DOHH2 (cell line): ENCODE results near the gene R3HDM2.
A peak's percentile ranks its signal among the peaks of the same experiment; 100 is the strongest.
"Not testable (repeated sequence)": the region's sequence is repeated elsewhere in the genome, so short reads cannot be mapped to it uniquely, and the experiment has no call there.

ENCODE experiments used
- H3F3A ChIP-seq: fragments of 200-600 bp; sonication (generic), shearing (Covaris generic); 2 replicates; pipeline ENCODE4 v1.6.0; 2016; ENCODE audit warnings: antibody characterized with exemption, mild to moderate bottlenecking; ENCODE audit not compliant: control insufficient read depth, insufficient read depth
- H3K27ac ChIP-seq: fragments of 200-600 bp; sonication (generic); 2 replicates; pipeline ENCODE4 v1.5.1; 2014; ENCODE audit warnings: low read depth, mild to moderate bottlenecking, low read length, moderate library complexity
- H3K27me3 ChIP-seq: fragments of 200-600 bp; sonication (generic); 2 replicates; pipeline ENCODE4 v1.6.1; 2014; ENCODE audit warnings: mild to moderate bottlenecking, low read length, mixed read lengths; ENCODE audit not compliant: control insufficient read depth
- H3K36me3 ChIP-seq: fragments of 200-600 bp; sonication (generic); 2 replicates; pipeline ENCODE4 v1.6.1; 2014; ENCODE audit warnings: mild to moderate bottlenecking, low read length, moderate library complexity, mixed read lengths; ENCODE audit not compliant: control insufficient read depth
- H3K4me1 ChIP-seq: fragments of 200-600 bp; sonication (generic); 2 replicates; pipeline ENCODE4 v1.6.1; 2014; ENCODE audit warnings: mild to moderate bottlenecking, low read length, mixed read lengths; ENCODE audit not compliant: control insufficient read depth
- H3K4me2 ChIP-seq: fragments of 200-600 bp; sonication (generic); 2 replicates; pipeline ENCODE4 v1.6.0; 2014; ENCODE audit warnings: mild to moderate bottlenecking, low read length, moderate library complexity
- H3K4me3 ChIP-seq: fragments of 200-600 bp; sonication (generic); 2 replicates; pipeline ENCODE4 v1.5.1; 2014; ENCODE audit warnings: mild to moderate bottlenecking, low read length, mixed read lengths
- H3K79me2 ChIP-seq: fragments of 200-600 bp; sonication (generic); 2 replicates; pipeline ENCODE4 v1.6.1; 2014; ENCODE audit warnings: mild to moderate bottlenecking, low read length, mixed read lengths; ENCODE audit not compliant: control insufficient read depth
- H3K9me2 ChIP-seq: fragments of 200-600 bp; sonication (generic); replicated peaks from 2 replicates; pipeline ENCODE4 v1.6.1; 2014; ENCODE audit warnings: mild to moderate bottlenecking, low read length, mixed read lengths; ENCODE audit not compliant: control insufficient read depth
- H3K9me3 ChIP-seq: fragments of 200-600 bp; sonication (generic); 2 replicates; pipeline ENCODE4 v1.6.1; 2014; ENCODE audit warnings: antibody characterized with exemption, low read length, mixed read lengths; ENCODE audit not compliant: control insufficient read depth, insufficient read depth
- H4K20me1 ChIP-seq: fragments of 200-600 bp; sonication (generic); 2 replicates; pipeline ENCODE4 v1.6.0; 2014; ENCODE audit warnings: low read depth, mild to moderate bottlenecking, antibody characterized with exemption, low read length, moderate library complexity; ENCODE audit not compliant: control insufficient read depth, insufficient read depth
- EZH2phosphoT487 ChIP-seq: fragments of 200-600 bp; sonication (generic); IDR thresholded peaks from 2 replicates; pipeline ENCODE4 v1.6.1; 2017; ENCODE audit warnings: borderline replicate concordance, mild to moderate bottlenecking, antibody characterized with exemption, low read length, moderate library complexity, mixed read lengths
- TF ChIP-seq, protein P1 (sequence below): fragments of 200-600 bp; sonication (generic); IDR thresholded peaks from one replicate; pipeline ENCODE4 v1.5.1; 2014; ENCODE audit warnings: antibody characterized with exemption, mild to moderate bottlenecking, low read depth, low read length; ENCODE audit not compliant: poor library complexity, severe bottlenecking

R3HDM2 gene

DNA sequence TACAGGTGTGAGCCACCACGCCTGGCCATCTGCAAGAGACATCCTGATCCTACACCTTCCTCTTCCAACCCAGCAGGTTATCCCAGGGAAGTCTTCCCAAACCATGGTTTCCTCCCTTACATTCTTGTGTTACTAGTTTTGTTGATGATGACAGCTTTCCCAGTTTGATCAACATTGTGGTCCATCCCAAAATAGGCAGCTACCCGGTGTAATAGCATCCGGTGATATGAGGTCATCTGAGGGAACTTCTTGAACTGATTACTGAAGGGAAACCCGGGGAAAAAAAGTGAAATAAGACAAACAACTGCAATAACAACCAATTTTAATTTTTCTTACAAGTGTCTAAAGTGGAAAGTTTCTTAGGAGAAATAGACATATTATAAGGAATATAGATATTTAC, 134.6 kb downstream of the R3HDM2 start:
- Histone ChIP-seq H3K4me3 (no peak overlapping the region), H4K20me1 (no peaks in the 10 kb centered on the region), H3F3A (no peaks in the 10 kb centered on the region), H3K27ac (no peak overlapping the region), H3K9me2 (no peaks in the 10 kb centered on the region), H3K79me2 (no peaks in the 10 kb centered on the region), H3K4me2 (no peak overlapping the region), H3K4me1 (no peaks in the 10 kb centered on the region), H3K36me3 (peaks cover 46% of the 10 kb centered on the region), H3K9me3 (no peaks in the 10 kb centered on the region), H3K27me3 (no peaks in the 10 kb centered on the region)
- no peak for TF ChIP-seq EZH2phosphoT487
- TF ChIP-seq, protein P1, sequence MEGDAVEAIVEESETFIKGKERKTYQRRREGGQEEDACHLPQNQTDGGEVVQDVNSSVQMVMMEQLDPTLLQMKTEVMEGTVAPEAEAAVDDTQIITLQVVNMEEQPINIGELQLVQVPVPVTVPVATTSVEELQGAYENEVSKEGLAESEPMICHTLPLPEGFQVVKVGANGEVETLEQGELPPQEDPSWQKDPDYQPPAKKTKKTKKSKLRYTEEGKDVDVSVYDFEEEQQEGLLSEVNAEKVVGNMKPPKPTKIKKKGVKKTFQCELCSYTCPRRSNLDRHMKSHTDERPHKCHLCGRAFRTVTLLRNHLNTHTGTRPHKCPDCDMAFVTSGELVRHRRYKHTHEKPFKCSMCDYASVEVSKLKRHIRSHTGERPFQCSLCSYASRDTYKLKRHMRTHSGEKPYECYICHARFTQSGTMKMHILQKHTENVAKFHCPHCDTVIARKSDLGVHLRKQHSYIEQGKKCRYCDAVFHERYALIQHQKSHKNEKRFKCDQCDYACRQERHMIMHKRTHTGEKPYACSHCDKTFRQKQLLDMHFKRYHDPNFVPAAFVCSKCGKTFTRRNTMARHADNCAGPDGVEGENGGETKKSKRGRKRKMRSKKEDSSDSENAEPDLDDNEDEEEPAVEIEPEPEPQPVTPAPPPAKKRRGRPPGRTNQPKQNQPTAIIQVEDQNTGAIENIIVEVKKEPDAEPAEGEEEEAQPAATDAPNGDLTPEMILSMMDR = no peak

DNA sequence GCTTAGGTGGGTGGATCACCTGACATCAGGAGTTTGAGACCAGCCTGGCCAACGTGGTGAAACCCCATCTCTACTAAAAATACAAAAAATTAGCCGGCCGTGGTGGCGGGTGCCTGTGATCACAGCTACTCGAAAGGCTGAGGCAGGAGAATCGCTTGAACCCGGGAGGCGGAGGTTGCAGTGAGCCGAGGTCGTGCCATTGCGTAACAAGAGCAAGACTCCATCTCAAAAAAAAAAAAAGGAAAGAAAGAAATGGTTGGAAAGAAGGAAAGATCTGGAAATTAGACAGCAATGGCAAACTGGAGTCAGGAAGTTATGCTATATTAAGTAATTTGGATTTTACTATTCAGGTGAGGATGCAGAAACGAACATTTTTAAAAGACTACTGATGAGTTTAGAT, 148.8 kb downstream of the R3HDM2 start:
- H3K9me2 ChIP-seq, H4K20me1 ChIP-seq, H3K27ac ChIP-seq, H3K27me3 ChIP-seq, H3K4me3 ChIP-seq, H3K79me2 ChIP-seq, H3K9me3 ChIP-seq, H3F3A ChIP-seq, H3K4me2 ChIP-seq: not testable (repeated sequence)
- Histone ChIP-seq H3K4me1 (peaks cover 26% of the 10 kb centered on the region), H3K36me3 (peaks cover 41% of the 10 kb centered on the region)

- peaks cover 3% of the 10 kb centered on the region; the same call in 1 of the 2 replicates for H3F3A ChIP-seq
- no peaks in the 10 kb centered on the region for H3K9me2 ChIP-seq
- H3K4me3 ChIP-seq = peak overlapping the region; percentile 36
- H3K36me3 ChIP-seq = peaks cover 31% of the 10 kb centered on the region
- no peaks in the 10 kb centered on the region for H3K79me2 ChIP-seq
- H3K9me3 ChIP-seq = no peaks in the 10 kb centered on the region
- peaks cover 23% of the 10 kb centered on the region for H3K4me1 ChIP-seq
- H3K27ac ChIP-seq = peak overlapping the region; percentile 53
- no peak for TF ChIP-seq EZH2phosphoT487
- TF ChIP-seq, protein P1 = no peak
- H3K4me2 ChIP-seq = peak overlapping the region; percentile 57
- H4K20me1 ChIP-seq = no peaks in the 10 kb centered on the region
- no peaks in the 10 kb centered on the region for H3K27me3 ChIP-seq
Measured at GRCh38 chr12:57280211-57281062, 150.4 kb downstream of the R3HDM2 start.
